GM23338 (cell line): ENCODE data around the gene HDAC11. TPM values are rescaled to one million over a fixed set of nuclear protein-coding genes. Genes with fewer than 3 reads are reported as not detected.
A peak's percentile ranks its signal among the peaks of the same experiment; 100 is the strongest.

ENCODE experiments used
- ATAC-seq: fragments of 200-7000 bp; cut with Tn5 transposase; 3 replicates; pipeline ENCODE4 v1.9.1; 2020
- DNase-seq: peaks from one replicate; pipeline ENCODE4 v3.0.0-alpha.2; 2015; ENCODE audit warnings: low spot score
- H2AFZ ChIP-seq: fragments of 200-600 bp; sonication (generic); 2 replicates; pipeline ENCODE4 v1.8.0; 2016; ENCODE audit warnings: antibody characterized with exemption, mild to moderate bottlenecking, moderate library complexity
- H3F3A ChIP-seq: fragments of 200-600 bp; sonication (generic); replicated peaks from 2 replicates; pipeline ENCODE4 v1.8.0; 2017; ENCODE audit warnings: antibody characterized with exemption, mixed run types, low read depth
- H3K27ac ChIP-seq: fragments of 200-600 bp; sonication (generic); 2 replicates; pipeline ENCODE4 v1.6.1; 2016; ENCODE audit warnings: low read depth
- H3K27me3 ChIP-seq: fragments of 200-600 bp; sonication (generic); 2 replicates; pipeline ENCODE4 v1.8.0; 2016; ENCODE audit warnings: mild to moderate bottlenecking, mixed run types, moderate library complexity; ENCODE audit not compliant: insufficient read depth
- H3K36me3 ChIP-seq: fragments of 200-600 bp; sonication (generic); 2 replicates; pipeline ENCODE4 v1.8.0; 2016; ENCODE audit warnings: mild to moderate bottlenecking; ENCODE audit not compliant: insufficient read depth
- H3K4me1 ChIP-seq: fragments of 200-600 bp; sonication (generic); 2 replicates; pipeline ENCODE4 v1.8.0; 2016; ENCODE audit warnings: mild to moderate bottlenecking, moderate library complexity; ENCODE audit not compliant: insufficient read depth
- H3K4me2 ChIP-seq: fragments of 200-600 bp; sonication (generic); 2 replicates; pipeline ENCODE4 v1.7.1; 2017; ENCODE audit warnings: mixed run types
- H3K4me3 ChIP-seq: fragments of 200-600 bp; sonication (generic); 2 replicates; pipeline ENCODE4 v1.6.1; 2016; ENCODE audit warnings: mixed run types
- H3K79me2 ChIP-seq: fragments of 200-600 bp; sonication (generic); replicated peaks from 2 replicates; pipeline ENCODE4 v1.8.0; 2017; ENCODE audit warnings: mild to moderate bottlenecking; ENCODE audit not compliant: insufficient read depth
- H3K9me2 ChIP-seq: fragments of 200-600 bp; sonication (generic); 2 replicates; pipeline ENCODE4 v1.8.0; 2017; ENCODE audit not compliant: insufficient read depth
- H4K20me1 ChIP-seq: fragments of 200-600 bp; sonication (generic); replicated peaks from 2 replicates; pipeline ENCODE4 v1.8.0; 2017; ENCODE audit warnings: mild to moderate bottlenecking; ENCODE audit not compliant: insufficient read depth
- H3K27ac Mint-ChIP-seq: 2 replicates; pipeline ENCODE4 v1.8.0; 2020; ENCODE audit warnings: inconsistent platforms, mild to moderate bottlenecking, moderate library complexity, mixed read lengths
- H3K27me3 Mint-ChIP-seq: 3 replicates; pipeline ENCODE4 v1.8.0; 2022; ENCODE audit warnings: low read depth, mild to moderate bottlenecking, moderate library complexity, mixed read lengths, inconsistent platforms; ENCODE audit not compliant: insufficient read depth, poor library complexity
- H3K36me3 Mint-ChIP-seq: 3 replicates; pipeline ENCODE4 v1.8.0; 2021; ENCODE audit warnings: low read depth, mild to moderate bottlenecking, inconsistent platforms, moderate library complexity, mixed read lengths
- H3K4me1 Mint-ChIP-seq: 3 replicates; pipeline ENCODE4 v1.8.0; 2020; ENCODE audit warnings: mild to moderate bottlenecking, inconsistent platforms, mixed read lengths
- H3K4me3 Mint-ChIP-seq: 3 replicates; pipeline ENCODE4 v1.8.0; 2021; ENCODE audit warnings: moderate library complexity, mild to moderate bottlenecking, inconsistent platforms, mixed read lengths
- H3K9me3 Mint-ChIP-seq: 3 replicates; pipeline ENCODE4 v1.8.0; 2020; ENCODE audit warnings: moderate library complexity, mild to moderate bottlenecking, inconsistent platforms, mixed read lengths
- CREB1 ChIP-seq: fragments of 250-450 bp; sonication (Bioruptor Pico); IDR thresholded peaks from 2 replicates; pipeline ENCODE4 v1.5.0; 2020; ENCODE audit warnings: low read depth, mild to moderate bottlenecking, moderate library complexity
- CTCF ChIP-seq, 2 experiments: fragments of 200-600 bp in 1 of 2; sonication (generic) in 1 of 2; conservative IDR thresholded peaks; 2 replicates each; pipeline versions ENCODE4 v1.5.1 to v1.6.1; 2016 to 2017; ENCODE audit warnings: antibody characterized with exemption in 2 of 2, low read depth in 2 of 2, mild to moderate bottlenecking in 2 of 2, moderate library complexity in 1 of 2
- EZH2 ChIP-seq: fragments of 200-600 bp; sonication (generic); IDR thresholded peaks from one replicate; pipeline ENCODE4 v1.8.0; 2017; ENCODE audit warnings: antibody characterized with exemption, mild to moderate bottlenecking, low read depth; ENCODE audit not compliant: unreplicated experiment
- EZH2phosphoT487 ChIP-seq: fragments of 200-600 bp; sonication (generic); IDR thresholded peaks from one replicate; pipeline ENCODE4 v1.8.1; 2018; ENCODE audit warnings: antibody characterized with exemption; ENCODE audit not compliant: unreplicated experiment
- JUNB ChIP-seq: IDR thresholded peaks from one replicate; pipeline ENCODE4 v1.6.1; 2016; ENCODE audit warnings: antibody characterized with exemption; ENCODE audit not compliant: unreplicated experiment
- NANOG ChIP-seq: IDR thresholded peaks from 2 replicates; pipeline ENCODE4 v1.6.1; 2016; ENCODE audit warnings: antibody characterized with exemption, borderline replicate concordance
- POLR2AphosphoS5 ChIP-seq: IDR thresholded peaks from 2 replicates; pipeline ENCODE4 v1.6.1; 2016; ENCODE audit warnings: antibody characterized with exemption, low read depth
- STAT1 ChIP-seq: IDR thresholded peaks from one replicate; pipeline ENCODE4 v1.6.1; 2016; ENCODE audit warnings: antibody characterized with exemption; ENCODE audit not compliant: unreplicated experiment
- ZNF114 ChIP-seq: fragments of 250-450 bp; sonication (Bioruptor Pico); IDR thresholded peaks from 2 replicates; pipeline ENCODE4 v1.5.0; 2020; ENCODE audit warnings: mild to moderate bottlenecking, moderate library complexity
- ZNF331 ChIP-seq: fragments of 250-450 bp; sonication (Bioruptor Pico); IDR thresholded peaks from 2 replicates; pipeline ENCODE4 v1.5.0; 2020; ENCODE audit warnings: low read depth, mild to moderate bottlenecking, moderate library complexity
- ZNF462 ChIP-seq: fragments of 250-450 bp; sonication (Bioruptor Pico); IDR thresholded peaks from 2 replicates; pipeline ENCODE4 v1.5.0; 2020; ENCODE audit warnings: mild to moderate bottlenecking, moderate library complexity
- polyA plus RNA-seq: library from polyadenylated mRNA; unstranded; fragments of >200 nt; fragmentation: Nextera tagmentation; extraction: Ambion mirVana; gene quantifications from 2 replicates; pipeline ENCODE4 v1.2.1, GENCODE V29; 2016
- total RNA-seq: library from RNA; depleted of rRNA; stranded (reverse); fragments of >200 nt; shearing (Covaris generic); gene quantifications from 2 replicates; pipeline ENCODE4 v1.2.3, GENCODE V29; 2014
- TF ChIP-seq, protein P1 (sequence below): IDR thresholded peaks from one replicate; pipeline ENCODE4 v1.6.1; 2018; ENCODE audit warnings: antibody characterized with exemption; ENCODE audit not compliant: unreplicated experiment
- TF ChIP-seq, protein P2 (sequence below): IDR thresholded peaks from 2 replicates; pipeline ENCODE4 v1.6.1; 2016; ENCODE audit warnings: antibody characterized with exemption

The HDAC11 gene
- total and polyA plus RNA-seq, 2 experiments from 2014 or later, result 5.4 to 15.8 TPM

DNA sequence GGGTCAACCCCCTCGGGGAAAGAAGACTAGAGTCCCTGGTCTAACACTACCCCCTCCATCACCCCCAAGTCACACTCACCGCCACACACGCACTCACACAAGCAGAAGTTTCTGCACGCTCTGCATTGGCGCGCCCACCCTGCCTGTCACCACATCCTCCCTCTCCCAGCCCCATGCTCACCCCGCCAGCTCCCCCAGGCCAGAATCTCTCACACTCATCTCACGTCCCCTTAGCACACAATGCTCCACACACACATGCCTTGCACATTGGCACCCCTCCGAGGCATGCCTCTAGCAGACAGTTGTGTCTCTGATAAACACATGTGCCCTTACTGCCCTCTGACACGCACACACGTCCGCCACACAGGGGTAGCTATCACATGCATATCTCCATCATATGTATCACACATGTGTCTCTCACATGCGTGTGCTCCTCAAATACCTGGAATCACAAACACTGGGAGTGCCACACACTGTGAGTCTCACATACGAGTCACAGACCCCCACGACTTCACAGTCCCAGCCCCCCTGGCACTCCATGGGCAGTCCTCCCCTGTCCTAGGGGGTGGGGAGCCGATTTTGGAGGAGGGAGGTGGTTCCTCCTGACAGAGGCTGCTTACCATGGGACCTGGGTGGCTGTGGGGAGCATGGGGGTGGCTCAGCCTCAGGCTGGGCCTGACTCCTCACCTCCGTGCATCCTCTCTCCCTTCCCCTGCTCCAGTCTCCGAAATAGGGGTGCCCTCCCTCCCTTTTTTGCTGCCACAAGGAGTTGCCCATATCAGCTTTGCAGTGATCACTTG is 69.7 kb downstream of the HDAC11 start:
- no peak overlapping the region for H2AFZ ChIP-seq
- DNase-seq (no peak), ATAC-seq (no peak; the same call in 2 of the 3 replicates)
- H4K20me1 ChIP-seq, result no peaks in the 10 kb centered on the region
- H3F3A ChIP-seq, result no peaks in the 10 kb centered on the region
- H3K4me3 Mint-ChIP-seq, result peak overlapping the region; percentile 60
- peaks cover 26% of the 10 kb centered on the region for H3K27me3 Mint-ChIP-seq
- H3K9me2 ChIP-seq, result no peaks in the 10 kb centered on the region
- TF ChIP-seq ZNF331 (CRISPR knock-in tag) (no peak), ZNF114 (no peak), JUNB (no peak), NANOG (no peak), CREB1 (CRISPR knock-in tag) (no peak), POLR2AphosphoS5 (no peak), CTCF (conservative IDR thresholded peaks at IDR 0.05; ENCODE audit: low read depth in 2 of 2) (no peak), STAT1 (no peak), EZH2phosphoT487 (no peak), ZNF462 (CRISPR knock-in tag) (no peak), EZH2 (no peak)
- TF ChIP-seq, protein P1, sequence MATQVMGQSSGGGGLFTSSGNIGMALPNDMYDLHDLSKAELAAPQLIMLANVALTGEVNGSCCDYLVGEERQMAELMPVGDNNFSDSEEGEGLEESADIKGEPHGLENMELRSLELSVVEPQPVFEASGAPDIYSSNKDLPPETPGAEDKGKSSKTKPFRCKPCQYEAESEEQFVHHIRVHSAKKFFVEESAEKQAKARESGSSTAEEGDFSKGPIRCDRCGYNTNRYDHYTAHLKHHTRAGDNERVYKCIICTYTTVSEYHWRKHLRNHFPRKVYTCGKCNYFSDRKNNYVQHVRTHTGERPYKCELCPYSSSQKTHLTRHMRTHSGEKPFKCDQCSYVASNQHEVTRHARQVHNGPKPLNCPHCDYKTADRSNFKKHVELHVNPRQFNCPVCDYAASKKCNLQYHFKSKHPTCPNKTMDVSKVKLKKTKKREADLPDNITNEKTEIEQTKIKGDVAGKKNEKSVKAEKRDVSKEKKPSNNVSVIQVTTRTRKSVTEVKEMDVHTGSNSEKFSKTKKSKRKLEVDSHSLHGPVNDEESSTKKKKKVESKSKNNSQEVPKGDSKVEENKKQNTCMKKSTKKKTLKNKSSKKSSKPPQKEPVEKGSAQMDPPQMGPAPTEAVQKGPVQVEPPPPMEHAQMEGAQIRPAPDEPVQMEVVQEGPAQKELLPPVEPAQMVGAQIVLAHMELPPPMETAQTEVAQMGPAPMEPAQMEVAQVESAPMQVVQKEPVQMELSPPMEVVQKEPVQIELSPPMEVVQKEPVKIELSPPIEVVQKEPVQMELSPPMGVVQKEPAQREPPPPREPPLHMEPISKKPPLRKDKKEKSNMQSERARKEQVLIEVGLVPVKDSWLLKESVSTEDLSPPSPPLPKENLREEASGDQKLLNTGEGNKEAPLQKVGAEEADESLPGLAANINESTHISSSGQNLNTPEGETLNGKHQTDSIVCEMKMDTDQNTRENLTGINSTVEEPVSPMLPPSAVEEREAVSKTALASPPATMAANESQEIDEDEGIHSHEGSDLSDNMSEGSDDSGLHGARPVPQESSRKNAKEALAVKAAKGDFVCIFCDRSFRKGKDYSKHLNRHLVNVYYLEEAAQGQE, result no peak
- TF ChIP-seq, protein P2, sequence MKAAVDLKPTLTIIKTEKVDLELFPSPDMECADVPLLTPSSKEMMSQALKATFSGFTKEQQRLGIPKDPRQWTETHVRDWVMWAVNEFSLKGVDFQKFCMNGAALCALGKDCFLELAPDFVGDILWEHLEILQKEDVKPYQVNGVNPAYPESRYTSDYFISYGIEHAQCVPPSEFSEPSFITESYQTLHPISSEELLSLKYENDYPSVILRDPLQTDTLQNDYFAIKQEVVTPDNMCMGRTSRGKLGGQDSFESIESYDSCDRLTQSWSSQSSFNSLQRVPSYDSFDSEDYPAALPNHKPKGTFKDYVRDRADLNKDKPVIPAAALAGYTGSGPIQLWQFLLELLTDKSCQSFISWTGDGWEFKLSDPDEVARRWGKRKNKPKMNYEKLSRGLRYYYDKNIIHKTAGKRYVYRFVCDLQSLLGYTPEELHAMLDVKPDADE, result no peak
- H3K79me2 ChIP-seq, result no peaks in the 10 kb centered on the region
- peaks cover 40% of the 10 kb centered on the region for H3K4me1 Mint-ChIP-seq
- H3K4me3 ChIP-seq, result peak overlapping the region; percentile 54; the same call in 1 of the 2 replicates
- peaks cover 5% of the 10 kb centered on the region; the same call in 1 of the 2 replicates for H3K4me1 ChIP-seq
- no peak overlapping the region for H3K27ac Mint-ChIP-seq
- no peaks in the 10 kb centered on the region for H3K9me3 Mint-ChIP-seq
- H3K4me2 ChIP-seq, result peak overlapping the region; percentile 78
- H3K36me3 Mint-ChIP-seq, result no peaks in the 10 kb centered on the region
- H3K27me3 ChIP-seq, result peaks cover 13% of the 10 kb centered on the region
- no peak overlapping the region for H3K27ac ChIP-seq
- no peaks in the 10 kb centered on the region for H3K36me3 ChIP-seq
